Epithelial cell of proximal tubule (primary cell): ENCODE data around the gene TTC27. TPM values are rescaled to one million over a fixed set of nuclear protein-coding genes. Genes with fewer than 3 reads are reported as not detected.

Experiments
- DNase-seq: peaks from one replicate; pipeline ENCODE4 v3.0.0-alpha.2; 2011; ENCODE audit warnings: low read depth
- H3K4me3 ChIP-seq: 2 replicates; pipeline ENCODE4 v1.5.1; 2011; ENCODE audit warnings: low read depth, mild to moderate bottlenecking, low read length
- total RNA-seq: library from RNA; depleted of rRNA; stranded (reverse); fragments of >200 nt; gene quantifications from 2 replicates; pipeline ENCODE4 v1.2.3, GENCODE V29; 2015
- TF ChIP-seq, protein P1 (sequence below): conservative IDR thresholded peaks from 2 replicates; pipeline ENCODE4 v1.5.1; 2012; ENCODE audit warnings: low read depth, mild to moderate bottlenecking, low read length

TTC27 gene
- total RNA-seq, 1 donor from 2014 or later = 17.9 TPM

DNA sequence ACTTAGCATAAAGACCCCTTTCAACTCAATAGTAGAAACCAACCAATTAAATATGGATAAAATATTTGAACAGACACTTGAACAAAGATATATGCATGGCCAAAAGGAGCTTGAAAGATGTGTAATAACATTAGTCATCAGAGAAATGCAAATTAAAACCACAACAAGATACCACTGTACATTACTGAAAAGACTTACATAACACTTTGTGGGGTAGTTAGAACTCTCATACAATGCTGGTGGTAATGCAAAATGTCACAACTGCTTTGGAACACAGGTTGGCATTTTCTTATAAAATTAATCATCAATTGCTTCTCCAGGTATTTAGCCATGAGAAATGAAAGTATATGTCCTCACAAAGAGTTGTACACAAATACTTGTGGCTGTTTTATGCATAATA is 60.7 kb downstream of the TTC27 start:
- no peak for DNase-seq
- TF ChIP-seq, protein P1, sequence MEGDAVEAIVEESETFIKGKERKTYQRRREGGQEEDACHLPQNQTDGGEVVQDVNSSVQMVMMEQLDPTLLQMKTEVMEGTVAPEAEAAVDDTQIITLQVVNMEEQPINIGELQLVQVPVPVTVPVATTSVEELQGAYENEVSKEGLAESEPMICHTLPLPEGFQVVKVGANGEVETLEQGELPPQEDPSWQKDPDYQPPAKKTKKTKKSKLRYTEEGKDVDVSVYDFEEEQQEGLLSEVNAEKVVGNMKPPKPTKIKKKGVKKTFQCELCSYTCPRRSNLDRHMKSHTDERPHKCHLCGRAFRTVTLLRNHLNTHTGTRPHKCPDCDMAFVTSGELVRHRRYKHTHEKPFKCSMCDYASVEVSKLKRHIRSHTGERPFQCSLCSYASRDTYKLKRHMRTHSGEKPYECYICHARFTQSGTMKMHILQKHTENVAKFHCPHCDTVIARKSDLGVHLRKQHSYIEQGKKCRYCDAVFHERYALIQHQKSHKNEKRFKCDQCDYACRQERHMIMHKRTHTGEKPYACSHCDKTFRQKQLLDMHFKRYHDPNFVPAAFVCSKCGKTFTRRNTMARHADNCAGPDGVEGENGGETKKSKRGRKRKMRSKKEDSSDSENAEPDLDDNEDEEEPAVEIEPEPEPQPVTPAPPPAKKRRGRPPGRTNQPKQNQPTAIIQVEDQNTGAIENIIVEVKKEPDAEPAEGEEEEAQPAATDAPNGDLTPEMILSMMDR = no peak

DNA sequence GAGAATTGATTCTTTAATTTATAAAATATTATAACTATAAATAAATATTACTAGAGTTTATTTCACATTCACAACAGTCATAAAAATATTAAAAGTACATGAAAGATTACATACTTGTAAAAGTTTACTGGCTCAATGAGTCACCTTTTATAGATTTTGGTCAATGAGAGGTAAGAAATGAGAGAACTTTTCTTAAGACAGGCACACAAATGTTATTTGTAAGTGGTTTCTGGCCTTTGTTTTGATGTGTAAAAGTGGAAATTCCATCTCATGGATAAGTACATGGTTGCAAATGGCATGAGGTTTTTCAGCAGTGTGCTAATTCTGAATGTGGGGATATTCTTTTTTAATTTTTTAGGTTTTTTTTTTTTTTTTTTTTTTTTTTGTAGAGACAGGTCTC is 63.8 kb downstream of the TTC27 start:
- no peak for DNase-seq
- TF ChIP-seq, protein P1 = no peak
- H3K4me3 ChIP-seq = no peak overlapping the region

More for the DNA sequence above, 60.7 kb downstream of the TTC27 start:
- H3K4me3 ChIP-seq = no peak overlapping the region

DNA sequence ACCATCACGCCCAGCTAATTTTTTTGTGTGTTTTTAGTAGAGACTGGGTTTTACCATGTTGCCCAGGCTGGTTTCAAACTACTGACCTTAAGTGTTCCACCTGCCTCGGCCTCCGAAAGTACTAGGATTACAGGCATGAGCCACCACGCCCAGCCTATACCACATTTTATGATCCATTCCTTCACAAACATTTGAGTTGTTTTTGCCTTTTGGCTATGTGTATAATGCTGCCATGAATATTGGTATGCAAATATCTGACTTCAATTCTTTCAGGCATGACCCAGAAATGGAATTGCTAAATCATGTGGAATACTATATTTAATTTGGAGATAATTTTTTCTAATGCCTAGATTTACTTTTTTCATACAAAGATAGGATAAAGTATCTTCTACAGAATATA is 68.6 kb downstream of the TTC27 start:
- no peak for DNase-seq
- H3K4me3 ChIP-seq = no peak overlapping the region
- TF ChIP-seq, protein P1 = no peak

DNA sequence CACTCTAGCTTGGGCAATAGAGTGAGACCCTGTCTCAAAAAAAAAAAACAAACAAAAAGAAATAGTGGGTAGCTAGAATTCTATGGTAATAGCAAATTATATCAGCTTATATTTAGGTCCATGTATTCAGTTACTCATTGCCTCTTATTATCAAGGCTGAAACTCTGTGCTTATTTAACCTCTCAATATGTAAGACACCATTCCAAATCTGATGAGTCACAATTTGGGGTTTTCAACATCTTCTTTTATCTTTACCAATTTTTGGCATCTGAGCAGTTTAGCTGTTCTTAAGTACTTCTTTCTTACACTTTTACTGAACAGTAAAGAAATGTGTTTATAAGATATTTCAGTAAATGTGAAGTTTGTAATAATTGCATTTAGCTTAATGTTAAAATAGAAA is 69.3 kb downstream of the TTC27 start:
- no peak for DNase-seq

DNA sequence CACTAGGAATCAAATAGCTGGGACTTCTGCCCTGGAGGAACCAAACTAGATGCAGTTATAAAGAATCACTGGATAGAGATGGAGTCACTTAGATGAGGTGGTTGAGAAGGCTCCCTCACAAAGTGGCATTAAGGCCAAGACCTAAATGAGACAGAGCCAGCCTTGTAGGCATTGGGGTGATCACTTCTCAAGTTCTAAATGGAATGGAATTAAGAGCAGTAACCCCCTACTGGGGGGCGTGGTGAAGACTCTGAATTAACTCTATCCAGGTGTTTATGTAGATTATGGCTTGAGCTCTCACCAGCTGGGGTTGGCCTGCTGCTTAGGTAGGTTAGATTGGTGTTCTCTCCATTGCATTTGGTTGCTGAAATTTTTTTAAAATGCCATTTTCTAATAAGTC is 71.3 kb downstream of the TTC27 start:
- TF ChIP-seq, protein P1 = no peak
- no peak overlapping the region for H3K4me3 ChIP-seq
- DNase-seq = no peak

More for the DNA sequence above, 69.3 kb downstream of the TTC27 start:
- H3K4me3 ChIP-seq = no peak overlapping the region
- TF ChIP-seq, protein P1 = no peak

DNA sequence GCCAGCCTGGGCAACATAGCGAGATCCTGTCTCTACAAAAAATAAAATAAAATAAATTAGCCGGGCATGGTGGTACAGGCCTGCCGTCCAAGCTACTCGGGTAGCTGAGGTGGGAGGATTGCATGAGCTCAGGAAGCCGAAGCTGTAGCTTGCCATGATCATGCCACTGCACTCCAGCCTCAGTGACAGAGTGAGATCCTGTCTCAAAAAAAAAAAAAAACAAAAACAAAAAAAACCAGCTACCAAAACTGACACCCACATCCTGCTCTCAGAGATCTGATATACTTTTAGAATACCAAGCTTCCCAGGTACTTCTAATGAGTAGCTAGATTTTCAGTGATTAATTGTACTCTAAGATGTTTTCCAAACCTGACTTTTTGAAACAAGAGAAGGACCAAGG is 74.0 kb downstream of the TTC27 start:
- TF ChIP-seq, protein P1 = no peak
- no peak for DNase-seq
- no peak overlapping the region for H3K4me3 ChIP-seq

DNA sequence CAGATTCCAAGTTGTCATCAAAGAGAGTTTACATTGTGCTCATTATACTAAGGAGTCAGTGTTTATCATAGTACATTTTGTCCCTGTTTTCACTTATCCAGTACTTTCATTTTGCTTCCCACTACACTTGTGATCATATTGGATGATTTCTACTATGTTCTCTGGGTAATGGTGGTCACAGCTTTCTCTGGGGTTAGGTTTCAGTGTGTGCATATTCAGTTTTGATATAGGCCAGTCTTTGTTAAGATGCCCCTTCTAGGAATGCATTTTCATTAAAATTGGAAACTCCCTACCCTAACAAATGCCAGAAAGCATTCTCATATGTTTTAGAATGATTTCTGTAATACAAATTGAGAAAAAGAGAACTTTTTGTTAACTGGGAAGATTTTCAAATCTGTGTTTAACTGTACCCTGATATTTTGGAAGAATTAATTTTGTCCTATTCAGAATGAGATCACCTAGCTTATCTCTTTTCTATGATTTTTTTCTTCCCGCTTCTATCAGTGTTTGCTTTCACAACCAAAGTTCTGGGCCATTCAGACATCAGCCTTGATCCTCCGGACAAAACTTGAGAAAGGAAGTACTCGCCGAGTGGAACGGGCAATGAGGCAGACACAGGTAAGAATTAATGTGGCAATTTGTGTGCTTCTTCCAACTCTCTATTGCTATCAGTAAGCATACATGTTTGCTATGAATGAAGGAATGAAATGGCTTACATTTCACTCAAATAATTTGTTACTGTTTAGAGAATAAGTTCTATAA is 74.6 kb downstream of the TTC27 start:
- TF ChIP-seq, protein P1 = no peak
- no peak overlapping the region for H3K4me3 ChIP-seq
- no peak for DNase-seq
